ES-I3 (cell line): ENCODE measurements around the gene TMEM119.

ENCODE experiments used
- H3K36me3 ChIP-seq: 2 replicates; pipeline ENCODE4 v1.6.1; 2013; ENCODE audit warnings: mild to moderate bottlenecking, low read length, control low read depth, moderate library complexity; ENCODE audit not compliant: insufficient read depth
- H3K4me1 ChIP-seq: 2 replicates; pipeline ENCODE4 v1.6.1; 2013; ENCODE audit warnings: mild to moderate bottlenecking, control low read depth, low read length; ENCODE audit not compliant: insufficient read depth
- H3K9ac ChIP-seq: 2 replicates; pipeline ENCODE4 v1.6.1; 2013; ENCODE audit warnings: low read depth, mild to moderate bottlenecking, low read length, moderate library complexity
- H3K9me3 ChIP-seq: 2 replicates; pipeline ENCODE4 v1.6.1; 2013; ENCODE audit warnings: mild to moderate bottlenecking, low read length, moderate library complexity; ENCODE audit not compliant: control insufficient read depth, insufficient read depth

Gene TMEM119

DNA sequence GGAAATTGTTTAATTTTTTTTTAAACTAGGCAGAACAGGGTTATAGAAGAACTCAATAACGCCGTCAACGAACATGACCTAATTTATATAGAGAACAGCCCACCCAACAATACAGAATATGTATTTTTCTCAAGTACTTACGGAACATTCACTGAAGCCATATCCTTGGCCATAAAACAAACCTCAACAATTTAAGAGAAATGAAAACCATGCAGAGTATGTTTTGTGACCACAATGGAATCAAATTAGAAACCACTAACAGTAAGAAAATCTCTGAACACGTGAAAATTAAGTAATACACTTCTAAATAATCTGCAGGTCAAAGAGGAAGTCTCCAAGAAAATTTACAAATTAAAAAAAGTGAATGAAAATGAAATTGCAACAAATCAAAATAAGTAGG is 46.3 kb downstream of the TMEM119 start:
- peaks cover 13% of the 10 kb centered on the region for H3K36me3 ChIP-seq
- no peaks in the 10 kb centered on the region for H3K4me1 ChIP-seq

DNA sequence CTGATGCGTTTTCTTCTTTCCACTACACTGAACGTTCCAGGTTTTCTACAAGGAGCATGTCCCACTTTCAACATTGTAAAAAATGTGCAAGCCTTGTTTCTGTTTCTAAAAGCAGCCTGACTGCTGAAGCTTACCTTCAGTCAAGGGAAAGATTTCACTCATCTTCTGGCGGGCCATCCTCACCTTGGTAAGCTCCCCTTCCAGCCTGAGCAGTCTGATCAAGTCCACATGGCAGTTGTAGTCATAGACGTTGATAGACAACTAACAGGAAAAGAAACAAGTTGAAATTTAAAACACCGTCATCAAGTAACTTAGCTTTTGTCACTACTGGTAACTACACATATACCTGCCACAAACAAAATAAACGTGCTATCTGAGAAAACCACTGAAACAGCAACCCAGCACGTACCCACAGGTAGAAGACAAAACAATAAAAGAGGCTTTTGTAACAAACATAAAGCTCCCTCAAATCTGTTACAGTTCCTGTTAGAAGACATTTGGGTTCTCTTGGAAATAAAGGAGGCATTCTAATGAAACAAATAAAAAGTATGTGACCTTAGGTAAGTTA is 48.8 kb downstream of the TMEM119 start:
- Histone ChIP-seq H3K36me3 (peaks cover 22% of the 10 kb centered on the region), H3K4me1 (no peaks in the 10 kb centered on the region), H3K9me3 (no peaks in the 10 kb centered on the region), H3K9ac (no peak overlapping the region)

More for the DNA sequence above, 46.3 kb downstream of the TMEM119 start:
- Histone ChIP-seq H3K9me3 (no peaks in the 10 kb centered on the region), H3K9ac (no peak overlapping the region)

- no peak overlapping the region for H3K9ac ChIP-seq
- H3K4me1 ChIP-seq = no peaks in the 10 kb centered on the region
- peaks cover 29% of the 10 kb centered on the region for H3K36me3 ChIP-seq
- H3K9me3 ChIP-seq = no peaks in the 10 kb centered on the region
These were observed 50.2 kb downstream of the TMEM119 start for GRCh38 chr12:108547686-108548085.

- peaks cover 33% of the 10 kb centered on the region for H3K36me3 ChIP-seq
- no peak overlapping the region for H3K9ac ChIP-seq
- no peaks in the 10 kb centered on the region for H3K9me3 ChIP-seq
- no peaks in the 10 kb centered on the region for H3K4me1 ChIP-seq
These were observed 54.2 kb downstream of the TMEM119 start for GRCh38 chr12:108543652-108544051.

GRCh38 chr12:108542320-108542719 is 55.6 kb downstream of the TMEM119 start:
- no peaks in the 10 kb centered on the region for H3K9me3 ChIP-seq
- peaks cover 31% of the 10 kb centered on the region for H3K36me3 ChIP-seq
- no peaks in the 10 kb centered on the region for H3K4me1 ChIP-seq
- no peak overlapping the region for H3K9ac ChIP-seq
